IMR-90 (cell line): Measurements from ENCODE around the gene CPA5. TPM values are rescaled to one million over a fixed set of nuclear protein-coding genes. Genes with fewer than 3 reads are reported as not detected.

ENCODE experiments used
- BHLHE40 ChIP-seq: fragments of 150-350 bp; IDR thresholded peaks from 2 replicates; pipeline ENCODE4 v1.6.1; 2016; ENCODE audit warnings: mild to moderate bottlenecking, low read depth, low read length
- FOS ChIP-seq: fragments of 150-350 bp; IDR thresholded peaks from 2 replicates; pipeline ENCODE4 v1.6.1; 2016; ENCODE audit warnings: low read depth, low read length
- MAZ ChIP-seq: IDR thresholded peaks from 2 replicates; pipeline ENCODE4 v1.6.1; 2012; ENCODE audit warnings: low read depth, mild to moderate bottlenecking, low read length, improper control_type of control experiment, moderate library complexity, borderline replicate concordance
- MXI1 ChIP-seq: IDR thresholded peaks from 2 replicates; pipeline ENCODE4 v1.6.1; 2012; ENCODE audit warnings: low read depth, mild to moderate bottlenecking, low read length, moderate library complexity, borderline replicate concordance
- NFE2L2 ChIP-seq: fragments of 150-350 bp; IDR thresholded peaks from 2 replicates; pipeline ENCODE4 v1.6.1; 2016; ENCODE audit warnings: low read depth, mild to moderate bottlenecking, low read length
- POLR2A ChIP-seq: IDR thresholded peaks from 2 replicates; pipeline ENCODE4 v1.6.1; 2012; ENCODE audit warnings: mild to moderate bottlenecking, low read depth, low read length
- RCOR1 ChIP-seq: IDR thresholded peaks from 2 replicates; pipeline ENCODE4 v1.6.1; 2012; ENCODE audit warnings: mild to moderate bottlenecking, low read length, improper control_type of control experiment; ENCODE audit not compliant: insufficient replicate concordance
- SMC3 ChIP-seq: fragments of 150-350 bp; IDR thresholded peaks from 2 replicates; pipeline ENCODE4 v1.6.1; 2016; ENCODE audit warnings: low read depth, mild to moderate bottlenecking, antibody characterized with exemption, low read length, moderate library complexity
- polyA plus RNA-seq, 3 experiments: library from polyadenylated mRNA; depleted of rRNA; stranded (reverse); fragments of >200 nt; gene quantifications; 2 replicates each; pipeline ENCODE4 v1.2.3, GENCODE V29; 2012; ENCODE audit warnings: low replicate concordance in 1 of 3
- total RNA-seq: library from RNA; depleted of rRNA; stranded (reverse); fragments of >200 nt; gene quantifications from 2 replicates; pipeline ENCODE4 v1.2.3, GENCODE V29; 2012

CPA5 gene
- total and polyA plus RNA-seq, 2 of the 4 experiments (the other 2 are of a cell fraction): under 0.01 to 0.86 TPM

GRCh38 chr7:130410868-130411541 lies 66.4 kb downstream of the CPA5 start (continued):
- TF ChIP-seq POLR2A: no peak
- TF ChIP-seq RCOR1: no peak
- no peak for TF ChIP-seq MXI1
- TF ChIP-seq SMC3: no peak
- TF ChIP-seq MAZ: no peak
- TF ChIP-seq BHLHE40: no peak
- TF ChIP-seq NFE2L2: no peak
- TF ChIP-seq FOS: no peak
